RCC 7860 (cell line): ENCODE data around the gene DNAJB14.
A peak's percentile ranks its signal among the peaks of the same experiment; 100 is the strongest.

Source experiments
- DNase-seq: peaks from one replicate; pipeline ENCODE4 v3.0.0-alpha.2; 2015; ENCODE audit warnings: low spot score
- FAIRE-seq: peaks from 2 replicates; lab custom pipeline; 2012; peaks lifted over from hg19 to GRCh38; lab: Jason Lieb, UNC

DNAJB14 gene

GRCh38 chr4:99945718-99946355 lies 581 bp downstream of the DNAJB14 start:
- DNase-seq (no peak), FAIRE-seq (no peak)

GRCh38 chr4:99943904-99944437 lies 2.4 kb downstream of the DNAJB14 start:
- DNase-seq: no peak
- no peak for FAIRE-seq

- no peak for FAIRE-seq
- DNase-seq: no peak
Observed at GRCh38 chr4:99938243-99938753, 8.1 kb downstream of the DNAJB14 start.

GRCh38 chr4:99934891-99935290 lies 11.5 kb downstream of the DNAJB14 start:
- FAIRE-seq (no peak), DNase-seq (no peak)

GRCh38 chr4:99927566-99927965 lies 18.9 kb downstream of the DNAJB14 start:
- no peak for DNase-seq

GRCh38 chr4:99921174-99921573 lies 25.2 kb downstream of the DNAJB14 start:
- FAIRE-seq (no peak), DNase-seq (no peak)

More at GRCh38 chr4:99927566-99927965, 18.9 kb downstream of the DNAJB14 start:
- FAIRE-seq: no peak

- DNase-seq (no peak), FAIRE-seq (no peak)
Observed at GRCh38 chr4:99918656-99919055, 27.8 kb downstream of the DNAJB14 start.

- no peak for FAIRE-seq
Observed at GRCh38 chr4:99917575-99917974, 28.8 kb downstream of the DNAJB14 start.

GRCh38 chr4:99915449-99915848 lies 31.0 kb downstream of the DNAJB14 start:
- FAIRE-seq (no peak), DNase-seq (no peak)

More at GRCh38 chr4:99917575-99917974, 28.8 kb downstream of the DNAJB14 start:
- no peak for DNase-seq

- DNase-seq: no peak
Observed at GRCh38 chr4:99894998-99895397, 51.4 kb downstream of the DNAJB14 start.

GRCh38 chr4:99894161-99894997 lies 52.0 kb downstream of the DNAJB14 start, which contains the start of gene LAMTOR3:
TSS of gene LAMTOR3 (minus strand) at chr4:99894427. CDS start at chr4:99893963, 464 bp downstream.
- peak; percentile 72 for DNase-seq
- no peak for FAIRE-seq

More at GRCh38 chr4:99894998-99895397, 51.4 kb downstream of the DNAJB14 start:
- FAIRE-seq: no peak

- DNase-seq (no peak), FAIRE-seq (no peak)
Observed at GRCh38 chr4:99893839-99894160, 52.6 kb downstream of the DNAJB14 start.

GRCh38 chr4:99893029-99893428 lies 53.4 kb downstream of the DNAJB14 start:
- no peak for FAIRE-seq
- DNase-seq: no peak

GRCh38 chr4:99891351-99891750 lies 55.1 kb downstream of the DNAJB14 start:
- no peak for FAIRE-seq

GRCh38 chr4:99887837-99888236 lies 58.6 kb downstream of the DNAJB14 start:
- DNase-seq: no peak
- FAIRE-seq: no peak

More at GRCh38 chr4:99891351-99891750, 55.1 kb downstream of the DNAJB14 start:
- DNase-seq: no peak

GRCh38 chr4:99886146-99886545 lies 60.3 kb downstream of the DNAJB14 start:
- FAIRE-seq: no peak
- DNase-seq: no peak

GRCh38 chr4:99885687-99886086 lies 60.7 kb downstream of the DNAJB14 start:
- FAIRE-seq: no peak
- DNase-seq: no peak

- FAIRE-seq (peak; percentile 67), DNase-seq (peak; percentile 8)
Observed at GRCh38 chr4:99885063-99885664, 61.3 kb downstream of the DNAJB14 start.

- no peak for DNase-seq
- FAIRE-seq: no peak
Observed at GRCh38 chr4:99879458-99879857, 67.0 kb downstream of the DNAJB14 start.

- DNase-seq (no peak), FAIRE-seq (no peak)
Observed at GRCh38 chr4:99878604-99879003, 67.8 kb downstream of the DNAJB14 start.

- DNase-seq: no peak
- no peak for FAIRE-seq
Observed at GRCh38 chr4:99876946-99877345, 69.5 kb downstream of the DNAJB14 start.
